Measurements from ENCODE around the gene TBL1Y. TPM values are rescaled to one million over a fixed set of nuclear protein-coding genes. Genes with fewer than 3 reads are reported as not detected.
A peak's percentile ranks its signal among the peaks of the same experiment; 100 is the strongest.

The TBL1Y gene
- total RNA-seq (not detected in 2 replicates), polyA plus RNA-seq (not detected in 2 replicates), polyA minus RNA-seq (not detected in 2 replicates)
- not detected for total RNA-seq (2013)

DNA sequence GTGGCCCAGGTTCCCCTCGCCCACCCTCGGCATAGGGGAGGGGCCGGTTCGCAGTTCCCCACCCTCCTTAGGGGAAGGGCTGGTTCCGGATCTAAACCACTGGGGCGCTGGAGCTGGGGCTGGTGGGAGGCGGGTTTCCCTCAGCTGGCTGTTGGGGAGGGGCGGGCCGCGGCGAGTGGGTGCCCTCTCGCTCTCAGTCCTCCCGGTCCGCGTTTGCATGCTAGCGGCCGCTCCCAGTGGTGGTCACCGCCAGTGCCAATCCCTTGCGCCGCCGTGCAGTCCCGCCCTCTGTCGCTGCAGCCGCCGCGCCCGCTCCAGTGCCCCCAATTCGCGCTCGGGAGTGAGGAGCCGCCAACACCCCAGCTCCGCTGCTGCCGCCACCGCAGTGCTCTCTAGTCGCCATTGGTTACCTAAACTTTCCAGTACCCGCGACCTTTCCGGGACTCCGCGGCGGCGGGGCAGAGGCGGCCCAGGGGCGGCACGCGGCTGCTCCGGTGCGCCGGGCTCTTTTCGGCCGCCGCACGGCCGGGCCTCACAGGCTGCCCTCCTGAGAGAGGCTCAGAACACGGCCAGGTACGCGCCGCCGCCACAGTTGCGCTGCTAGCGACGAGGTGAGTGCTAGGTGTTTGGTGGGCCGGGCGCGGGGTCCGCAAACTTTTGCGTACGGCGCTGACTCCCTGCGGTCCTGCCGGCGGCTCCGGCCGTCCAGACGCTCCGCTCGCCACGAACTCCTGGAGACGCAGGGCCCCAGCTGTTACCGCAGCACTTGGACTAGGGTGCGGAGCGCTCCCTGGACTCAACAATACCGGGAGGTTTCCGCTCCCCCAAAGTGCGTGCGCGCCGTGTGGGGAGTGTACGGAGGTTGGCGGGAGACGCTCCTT, at the start of gene TBL1Y:
Gene TBL1Y (plus strand): TSS at position 326 of the 881 bp plus-strand sequence. CDS start 114,388 bp downstream, outside the sequence.
- H3K27me3 ChIP-seq (replicated peaks in 1 of 4; ENCODE audit: control extremely low read depth in 1 of 4, control insufficient read depth in 3 of 4, insufficient read depth in 4 of 4, low read length in 3 of 4): peaks cover 0 to 8% (median 0%) of the 10 kb centered on the region in 4 experiments
- H3K9me3 ChIP-seq (ENCODE audit: control extremely low read depth in 1 of 3, control insufficient read depth in 2 of 3, insufficient read depth in 1 of 3, low read length in 2 of 3): no peaks in the 10 kb centered on the region
- TF ChIP-seq, protein P1, sequence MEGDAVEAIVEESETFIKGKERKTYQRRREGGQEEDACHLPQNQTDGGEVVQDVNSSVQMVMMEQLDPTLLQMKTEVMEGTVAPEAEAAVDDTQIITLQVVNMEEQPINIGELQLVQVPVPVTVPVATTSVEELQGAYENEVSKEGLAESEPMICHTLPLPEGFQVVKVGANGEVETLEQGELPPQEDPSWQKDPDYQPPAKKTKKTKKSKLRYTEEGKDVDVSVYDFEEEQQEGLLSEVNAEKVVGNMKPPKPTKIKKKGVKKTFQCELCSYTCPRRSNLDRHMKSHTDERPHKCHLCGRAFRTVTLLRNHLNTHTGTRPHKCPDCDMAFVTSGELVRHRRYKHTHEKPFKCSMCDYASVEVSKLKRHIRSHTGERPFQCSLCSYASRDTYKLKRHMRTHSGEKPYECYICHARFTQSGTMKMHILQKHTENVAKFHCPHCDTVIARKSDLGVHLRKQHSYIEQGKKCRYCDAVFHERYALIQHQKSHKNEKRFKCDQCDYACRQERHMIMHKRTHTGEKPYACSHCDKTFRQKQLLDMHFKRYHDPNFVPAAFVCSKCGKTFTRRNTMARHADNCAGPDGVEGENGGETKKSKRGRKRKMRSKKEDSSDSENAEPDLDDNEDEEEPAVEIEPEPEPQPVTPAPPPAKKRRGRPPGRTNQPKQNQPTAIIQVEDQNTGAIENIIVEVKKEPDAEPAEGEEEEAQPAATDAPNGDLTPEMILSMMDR (IDR thresholded peaks at IDR 0.05): no peak
- no peak for TF ChIP-seq EZH2 (IDR thresholded peaks at IDR 0.05; ENCODE audit: borderline replicate concordance, insufficient read depth, low read depth, low read length, poor library complexity, severe bottlenecking)
- no peaks in the 10 kb centered on the region for H3K79me2 ChIP-seq (ENCODE audit: control insufficient read depth, insufficient read depth, low read length)
- 4% methylated on average over 63 of the region's 91 CpGs for WGBS (ENCODE audit: insufficient coverage)
- H3K36me3 ChIP-seq (replicated peaks in 1 of 2; ENCODE audit: control extremely low read depth in 1 of 2, control insufficient read depth in 1 of 2, extremely low read depth in 1 of 2, insufficient read depth in 2 of 2, low read length in 1 of 2): no peaks in the 10 kb centered on the region
- H2AFZ ChIP-seq (ENCODE audit: insufficient read depth, low read depth, low read length, poor library complexity, severe bottlenecking): no peak within 1 kb of the TSS
- ATAC-seq (ENCODE audit: low read depth): no peak
- H3K27me3 Mint-ChIP-seq: peaks cover 26% of the 10 kb centered on the region
- H3K4me1 ChIP-seq (ENCODE audit: control insufficient read depth in 2 of 2, insufficient read depth in 2 of 2, low read length in 2 of 2): no peaks in the 10 kb centered on the region
- no peak within 1 kb of the TSS for H3K4me2 ChIP-seq (replicated peaks; ENCODE audit: low read depth, low read length, poor library complexity, severe bottlenecking)
- DNase-seq: no peak
- intact Hi-C loops (cut with micrococcal nuclease): no loop called here
- POLR2A ChIA-PET: no interaction called here
- CTCF ChIA-PET: no interaction called here
- no peaks in the 10 kb centered on the region for H3K9me3 Mint-ChIP-seq (ENCODE audit: insufficient read depth)
- H4K20me1 ChIP-seq (ENCODE audit: control insufficient read depth, insufficient read depth, low read length, poor library complexity, severe bottlenecking): no peaks in the 10 kb centered on the region
- H3K4me1 Mint-ChIP-seq: peaks cover 3% of the 10 kb centered on the region
- H3K9ac ChIP-seq (ENCODE audit: low read length): no peak within 1 kb of the TSS
- no peak within 1 kb of the TSS for H3K4me3 ChIP-seq (ENCODE audit: control extremely low read depth in 1 of 5, extremely low read depth in 1 of 5, insufficient read depth in 1 of 5, low read depth in 2 of 5, low read length in 4 of 5)
- no peak within 1 kb of the TSS for H3K27ac Mint-ChIP-seq
- peak within 1 kb of the TSS; percentile 13 for H3K4me3 Mint-ChIP-seq
- H3K27ac ChIP-seq (ENCODE audit: low read length in 2 of 2): no peak within 1 kb of the TSS

DNA sequence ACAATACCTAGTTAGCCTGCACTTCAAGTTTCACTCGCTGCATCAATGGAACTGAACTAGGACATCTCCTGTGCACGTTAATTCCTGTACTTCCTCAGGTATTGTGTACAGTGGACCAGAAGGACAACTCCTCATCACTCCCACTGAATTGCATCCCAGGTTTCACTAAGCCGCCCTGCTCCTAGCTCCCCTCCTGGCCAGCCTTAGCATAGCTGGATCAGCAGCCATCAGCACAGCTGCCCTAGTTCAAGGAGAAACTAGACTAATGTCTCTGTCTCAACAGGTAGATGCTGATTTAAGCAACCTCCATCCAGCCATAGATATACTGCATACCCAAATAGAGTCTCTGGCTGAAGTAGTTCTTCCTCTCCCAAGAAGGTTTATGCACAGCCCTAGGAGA, 16.0 kb upstream of the TBL1Y start:
- no peak overlapping the region for H3K27ac Mint-ChIP-seq
- Histone ChIP-seq H3K79me2 (ENCODE audit: control insufficient read depth, insufficient read depth, low read length) (no peaks in the 10 kb centered on the region), H3K27me3 (replicated peaks in 1 of 4; ENCODE audit: control extremely low read depth in 1 of 4, control insufficient read depth in 3 of 4, insufficient read depth in 4 of 4, low read length in 3 of 4) (no peaks in the 10 kb centered on the region), H4K20me1 (ENCODE audit: control insufficient read depth, insufficient read depth, low read length, poor library complexity, severe bottlenecking) (no peaks in the 10 kb centered on the region), H2AFZ (ENCODE audit: insufficient read depth, low read depth, low read length, poor library complexity, severe bottlenecking) (no peak overlapping the region), H3K4me1 (ENCODE audit: control insufficient read depth in 2 of 2, insufficient read depth in 2 of 2, low read length in 2 of 2) (no peaks in the 10 kb centered on the region), H3K27ac (ENCODE audit: low read length in 2 of 2) (no peak overlapping the region), H3K4me2 (replicated peaks; ENCODE audit: low read depth, low read length, poor library complexity, severe bottlenecking) (no peak overlapping the region), H3K36me3 (replicated peaks in 1 of 2; ENCODE audit: control extremely low read depth in 1 of 2, control insufficient read depth in 1 of 2, extremely low read depth in 1 of 2, insufficient read depth in 2 of 2, low read length in 1 of 2) (no peaks in the 10 kb centered on the region), H3K9ac (ENCODE audit: low read length) (no peak overlapping the region), H3K4me3 (ENCODE audit: control extremely low read depth in 1 of 5, extremely low read depth in 1 of 5, insufficient read depth in 1 of 5, low read depth in 2 of 5, low read length in 4 of 5) (no peak overlapping the region), H3K9me3 (ENCODE audit: control extremely low read depth in 1 of 3, control insufficient read depth in 2 of 3, insufficient read depth in 1 of 3, low read length in 2 of 3) (no peaks in the 10 kb centered on the region)
- CTCF ChIA-PET: no interaction called here
- H3K27me3 Mint-ChIP-seq: no peaks in the 10 kb centered on the region
- TF ChIP-seq, protein P1 (IDR thresholded peaks at IDR 0.05): no peak
- no peak for TF ChIP-seq EZH2 (IDR thresholded peaks at IDR 0.05; ENCODE audit: borderline replicate concordance, insufficient read depth, low read depth, low read length, poor library complexity, severe bottlenecking)
- 71% methylated on average over 3 of the region's 3 CpGs for WGBS (ENCODE audit: insufficient coverage)
- ATAC-seq (ENCODE audit: low read depth) (no peak), DNase-seq (no peak)
- H3K4me1 Mint-ChIP-seq: no peaks in the 10 kb centered on the region
- H3K4me3 Mint-ChIP-seq: no peak overlapping the region
- H3K9me3 Mint-ChIP-seq (ENCODE audit: insufficient read depth): no peaks in the 10 kb centered on the region
- POLR2A ChIA-PET: no interaction called here
- intact Hi-C loops (cut with micrococcal nuclease): no loop called here
